Measurements from ENCODE around the gene TTLL5. TPM values are rescaled to one million over a fixed set of nuclear protein-coding genes. Genes with fewer than 3 reads are reported as not detected.

The TTLL5 gene
- total RNA-seq, 1 donor from 2014 or later: 39.6 TPM

DNA sequence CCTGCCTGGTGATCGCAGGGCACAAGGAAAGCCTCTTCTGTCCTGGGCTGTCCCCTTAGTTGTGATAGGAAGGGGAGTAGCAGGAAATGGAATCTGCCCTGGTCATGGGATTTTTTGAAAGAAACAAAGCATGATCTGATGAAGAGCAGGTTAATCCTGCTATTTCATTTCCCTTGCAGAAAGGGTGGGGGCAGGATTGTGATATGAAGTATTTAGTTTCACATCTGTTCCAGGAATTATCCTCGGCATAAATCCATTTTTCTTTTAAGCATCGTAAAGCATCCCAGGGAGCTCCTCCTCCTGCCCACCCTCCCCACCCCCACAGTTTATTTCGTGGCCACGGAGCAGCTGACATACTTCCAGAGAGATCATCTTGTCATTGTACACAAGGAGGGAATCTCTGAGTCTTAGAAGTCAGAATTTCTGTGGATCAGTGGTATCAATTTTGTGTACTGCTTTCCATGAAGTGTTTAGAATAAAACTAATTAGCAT, 267.7 kb downstream of the TTLL5 start:
- no peak overlapping the region for H3K4me3 ChIP-seq (ENCODE audit: low read depth, low read length)
- DNase-seq (ENCODE audit: low read depth): no peak
- TF ChIP-seq, protein P1, sequence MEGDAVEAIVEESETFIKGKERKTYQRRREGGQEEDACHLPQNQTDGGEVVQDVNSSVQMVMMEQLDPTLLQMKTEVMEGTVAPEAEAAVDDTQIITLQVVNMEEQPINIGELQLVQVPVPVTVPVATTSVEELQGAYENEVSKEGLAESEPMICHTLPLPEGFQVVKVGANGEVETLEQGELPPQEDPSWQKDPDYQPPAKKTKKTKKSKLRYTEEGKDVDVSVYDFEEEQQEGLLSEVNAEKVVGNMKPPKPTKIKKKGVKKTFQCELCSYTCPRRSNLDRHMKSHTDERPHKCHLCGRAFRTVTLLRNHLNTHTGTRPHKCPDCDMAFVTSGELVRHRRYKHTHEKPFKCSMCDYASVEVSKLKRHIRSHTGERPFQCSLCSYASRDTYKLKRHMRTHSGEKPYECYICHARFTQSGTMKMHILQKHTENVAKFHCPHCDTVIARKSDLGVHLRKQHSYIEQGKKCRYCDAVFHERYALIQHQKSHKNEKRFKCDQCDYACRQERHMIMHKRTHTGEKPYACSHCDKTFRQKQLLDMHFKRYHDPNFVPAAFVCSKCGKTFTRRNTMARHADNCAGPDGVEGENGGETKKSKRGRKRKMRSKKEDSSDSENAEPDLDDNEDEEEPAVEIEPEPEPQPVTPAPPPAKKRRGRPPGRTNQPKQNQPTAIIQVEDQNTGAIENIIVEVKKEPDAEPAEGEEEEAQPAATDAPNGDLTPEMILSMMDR (conservative IDR thresholded peaks at IDR 0.05; ENCODE audit: low read depth, low read length): no peak

DNA sequence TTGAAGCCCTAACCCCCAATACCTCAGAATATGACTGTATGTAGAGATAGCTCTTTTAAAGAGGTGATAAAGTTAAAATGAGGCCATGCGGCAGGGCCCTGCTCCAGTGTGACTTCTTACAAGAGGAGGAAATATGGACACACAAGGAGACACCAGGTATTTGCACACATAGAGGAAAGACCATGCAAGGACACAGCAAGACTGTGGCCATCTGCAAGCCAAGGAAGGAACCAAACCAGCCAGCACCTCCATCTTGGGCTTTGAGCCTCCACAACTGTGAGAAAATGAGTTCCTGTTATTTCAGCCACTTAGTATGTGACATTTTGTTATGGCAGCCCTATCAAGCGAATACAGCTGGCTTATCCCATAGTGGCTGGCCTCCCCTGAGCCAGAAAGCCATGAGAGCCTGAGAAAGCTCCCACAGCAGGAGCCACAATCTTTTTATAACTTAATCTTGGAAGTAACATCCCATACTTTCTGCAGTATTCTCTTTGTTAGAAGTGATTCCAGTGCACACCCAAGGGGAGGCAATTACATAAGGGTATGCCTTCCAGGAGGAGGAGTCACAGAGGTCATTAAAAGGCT, 272.8 kb downstream of the TTLL5 start:
- TF ChIP-seq, protein P1 (conservative IDR thresholded peaks at IDR 0.05; ENCODE audit: low read depth, low read length): no peak
- no peak overlapping the region for H3K4me3 ChIP-seq (ENCODE audit: low read depth, low read length)
- DNase-seq (ENCODE audit: low read depth): no peak

DNA sequence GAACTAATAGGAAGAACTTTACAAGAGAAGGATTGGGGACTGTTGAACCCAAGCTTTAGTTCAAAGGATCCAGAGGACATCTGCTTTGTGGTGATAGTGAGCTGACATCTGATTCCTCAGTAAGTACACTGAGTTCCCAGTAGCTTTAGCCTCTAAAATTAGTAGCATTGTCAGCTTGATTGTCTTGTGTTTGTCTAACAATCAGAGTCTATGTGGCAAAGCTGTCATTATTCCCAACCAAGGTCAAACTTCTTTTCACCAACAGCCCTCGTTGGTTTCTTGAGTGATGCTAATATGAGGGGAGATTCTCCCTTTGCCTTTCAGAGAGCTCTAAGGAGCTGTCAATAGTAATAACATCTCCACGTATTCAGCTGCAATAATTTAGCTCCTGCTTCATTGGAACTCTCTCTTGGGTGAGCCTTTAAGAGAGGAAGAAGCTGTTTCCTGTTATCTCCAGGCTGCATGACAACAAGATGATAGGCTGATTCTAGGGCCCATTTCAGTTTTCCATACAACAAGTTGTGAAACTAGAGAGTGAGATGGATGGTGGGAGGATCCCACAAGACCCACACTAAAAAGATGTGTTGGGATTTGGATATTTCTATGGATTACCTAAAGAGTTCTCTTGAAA, 274.1 kb downstream of the TTLL5 start:
- H3K4me3 ChIP-seq (ENCODE audit: low read depth, low read length): no peak overlapping the region
- no peak for DNase-seq (ENCODE audit: low read depth)
- TF ChIP-seq, protein P1 (conservative IDR thresholded peaks at IDR 0.05; ENCODE audit: low read depth, low read length): no peak

DNA sequence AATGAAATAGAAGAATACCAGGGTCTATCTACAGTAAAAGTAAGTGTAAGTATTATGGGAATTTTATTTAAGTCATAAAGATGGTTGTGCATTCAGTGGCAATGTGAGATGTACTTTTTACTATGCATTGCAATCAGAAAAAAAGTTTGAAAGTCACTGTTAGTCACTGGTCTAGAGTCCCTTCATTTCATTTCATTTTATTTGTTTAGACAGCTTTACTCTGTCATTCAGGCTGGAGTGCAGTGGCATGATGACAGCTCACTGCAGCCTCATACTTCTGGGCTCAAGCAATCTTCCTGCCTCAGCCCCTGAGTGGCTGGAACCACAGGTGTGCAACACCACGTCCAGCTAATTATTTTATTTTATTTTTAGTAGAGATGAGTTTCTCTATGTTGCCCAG, 278.2 kb downstream of the TTLL5 start:
- TF ChIP-seq, protein P1 (conservative IDR thresholded peaks at IDR 0.05; ENCODE audit: low read depth, low read length): no peak
- DNase-seq (ENCODE audit: low read depth): no peak
- no peak overlapping the region for H3K4me3 ChIP-seq (ENCODE audit: low read depth, low read length)

DNA sequence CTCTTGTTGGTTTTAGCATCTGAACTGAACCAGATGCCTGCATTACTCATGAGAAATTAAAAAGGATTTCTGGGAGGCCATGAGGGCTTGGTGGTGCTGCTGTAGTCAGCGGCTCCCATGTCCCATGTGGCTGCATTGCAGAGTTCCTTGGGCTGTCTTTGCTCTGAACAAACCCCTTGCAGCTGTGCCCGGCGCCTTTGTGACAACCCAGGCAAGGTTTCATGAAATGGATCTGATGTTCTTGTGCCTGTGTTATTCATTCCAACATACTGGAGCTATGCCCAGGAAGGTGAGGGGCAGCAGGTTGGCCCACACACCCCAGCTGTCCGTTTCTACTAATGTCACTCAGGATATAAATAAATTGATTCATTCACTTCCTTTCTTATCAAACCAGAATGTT, 280.0 kb downstream of the TTLL5 start:
- no peak for DNase-seq (ENCODE audit: low read depth)
- H3K4me3 ChIP-seq (ENCODE audit: low read depth, low read length): no peak overlapping the region
- TF ChIP-seq, protein P1 (conservative IDR thresholded peaks at IDR 0.05; ENCODE audit: low read depth, low read length): no peak

DNA sequence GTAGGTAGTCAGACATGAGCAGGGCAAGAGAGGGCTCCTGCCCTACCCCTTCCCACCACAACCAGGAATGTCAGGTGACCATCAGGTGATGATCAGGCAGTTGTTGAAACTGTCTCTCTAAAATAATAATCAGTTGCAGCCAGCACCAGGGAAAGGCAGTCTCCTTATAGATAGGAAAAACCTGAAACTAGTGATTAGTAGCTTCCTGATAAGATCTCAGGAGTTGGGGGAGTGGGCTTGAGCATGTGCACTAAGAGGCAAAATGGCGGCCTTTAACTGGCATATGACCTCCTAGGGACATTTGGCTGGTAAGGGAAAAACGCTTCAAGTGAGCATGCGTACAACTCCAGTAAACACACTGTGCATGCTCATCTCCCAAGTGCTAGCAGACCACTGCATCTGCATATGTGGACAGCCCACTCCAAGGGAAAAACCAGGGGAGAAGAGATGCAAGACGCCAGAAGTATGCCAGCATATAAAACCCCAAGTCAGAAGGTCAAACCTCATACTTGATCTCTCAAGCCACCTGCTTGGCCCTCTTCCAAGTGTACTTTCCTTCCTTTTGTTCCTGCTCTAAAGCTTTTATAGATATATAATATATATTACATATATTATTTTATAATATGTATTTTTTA, 283.7 kb downstream of the TTLL5 start:
- DNase-seq (ENCODE audit: low read depth): no peak
- TF ChIP-seq, protein P1 (conservative IDR thresholded peaks at IDR 0.05; ENCODE audit: low read depth, low read length): no peak

More for the DNA sequence above, 283.7 kb downstream of the TTLL5 start:
- no peak overlapping the region for H3K4me3 ChIP-seq (ENCODE audit: low read depth, low read length)

Measured in epithelial cell of proximal tubule (primary cell).